Bronchial smooth muscle cell (primary cell): ENCODE data around the gene PLEKHB2. TPM values are rescaled to one million over a fixed set of nuclear protein-coding genes. Genes with fewer than 3 reads are reported as not detected.

Experiments used
- total RNA-seq: library from RNA; depleted of rRNA; stranded (reverse); fragments of >200 nt; gene quantifications from 2 replicates; pipeline ENCODE4 v1.2.1, GENCODE V29; 2014

The PLEKHB2 gene, protein sequence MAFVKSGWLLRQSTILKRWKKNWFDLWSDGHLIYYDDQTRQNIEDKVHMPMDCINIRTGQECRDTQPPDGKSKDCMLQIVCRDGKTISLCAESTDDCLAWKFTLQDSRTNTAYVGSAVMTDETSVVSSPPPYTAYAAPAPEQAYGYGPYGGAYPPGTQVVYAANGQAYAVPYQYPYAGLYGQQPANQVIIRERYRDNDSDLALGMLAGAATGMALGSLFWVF
- total RNA-seq: 52.9 and 57.7 TPM in 2 replicates

DNA sequence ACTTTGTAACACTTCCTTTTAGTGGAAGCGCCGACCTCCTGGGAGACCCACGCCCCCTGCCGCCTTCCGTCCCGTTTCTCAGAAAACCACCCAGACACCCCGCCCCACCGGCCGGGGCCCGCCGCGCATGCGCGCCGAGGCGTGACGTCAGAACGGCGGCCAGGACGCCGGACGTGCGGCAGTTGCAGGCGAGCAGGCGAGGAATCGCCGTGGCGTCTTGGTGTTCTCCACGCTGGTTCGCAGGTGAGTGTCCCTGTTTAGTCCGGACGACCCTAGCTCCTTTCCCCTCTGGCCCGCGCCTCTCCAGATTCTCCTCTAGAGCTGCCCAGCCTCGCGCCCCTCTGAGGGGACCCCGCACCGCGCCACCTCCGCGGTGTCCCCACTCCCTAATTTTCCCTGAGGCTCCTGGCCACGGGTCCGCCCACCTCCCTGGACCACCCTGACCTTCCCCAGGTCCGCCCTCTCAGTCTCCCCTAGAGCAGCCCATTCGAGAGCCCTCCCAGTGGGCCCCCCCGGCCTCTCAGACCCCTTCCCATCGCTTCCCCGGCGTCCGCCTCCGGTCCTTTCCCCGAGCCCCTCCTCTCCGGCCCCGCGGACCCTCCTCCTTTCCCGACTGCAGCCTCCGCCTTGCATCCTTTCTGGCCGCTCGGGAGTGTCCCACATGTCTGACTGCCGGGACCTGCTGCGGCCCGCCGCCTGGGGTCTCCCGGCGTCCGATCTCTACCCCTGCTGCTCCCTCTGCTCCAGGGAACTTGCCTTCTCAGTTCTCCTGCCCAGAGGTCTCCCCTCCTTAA, at the start of gene PLEKHB2:
Gene PLEKHB2 (plus strand): TSS at position 181 of the 794 bp plus-strand sequence. CDS start 15,606 bp downstream, outside the sequence.

DNA sequence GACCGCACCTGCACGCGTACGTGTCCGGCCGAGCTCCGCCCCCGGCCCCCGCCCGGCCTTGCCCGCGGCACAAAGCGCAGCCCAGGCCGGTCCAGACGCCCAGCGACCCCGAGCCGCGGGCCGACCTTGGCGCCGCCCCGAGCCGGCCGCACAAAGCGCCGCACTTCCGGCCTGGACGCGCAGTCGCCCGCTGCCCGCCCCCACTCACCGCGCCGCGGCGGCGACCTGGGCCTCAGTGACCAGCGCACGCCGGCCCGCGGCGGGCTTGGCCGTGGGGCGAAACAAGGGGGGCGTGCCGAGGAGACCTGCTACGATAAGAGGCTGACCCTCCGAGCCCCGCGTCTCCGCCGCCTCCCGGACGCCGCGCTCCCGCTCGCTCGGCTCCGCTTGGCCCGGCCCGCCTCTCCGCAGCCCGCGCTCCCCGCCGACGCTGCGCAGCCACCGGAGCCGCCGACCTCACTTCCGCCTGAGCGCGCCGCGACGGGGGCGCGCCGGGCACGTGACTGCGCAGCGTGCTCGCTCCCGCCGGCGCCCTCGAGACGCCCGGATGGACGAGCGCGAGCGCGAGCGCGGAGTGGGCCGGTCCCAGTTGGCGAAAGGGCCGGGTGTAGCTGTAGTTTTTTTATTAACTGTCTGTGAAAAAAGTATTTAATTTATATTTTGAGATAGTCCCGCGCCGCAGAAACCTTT, 12.0 kb upstream of the PLEKHB2 start, which contains the start of gene FAM168B:
Gene FAM168B (minus strand): TSS at position 455 of the 690 bp plus-strand sequence. CDS start 10,814 bp downstream, outside the sequence.

Other genes starting within 250 kb of the PLEKHB2 start
- 60.0 and 73.8 TPM in 2 replicates for gene FAM168B, start 11.9 kb upstream of the PLEKHB2 start, total RNA-seq
- gene POTEE, start 104.2 kb downstream of the PLEKHB2 start, total RNA-seq: not detected in 2 replicates